GM23338 (cell line): ENCODE data around the gene GPR37. TPM values are rescaled to one million over a fixed set of nuclear protein-coding genes. Genes with fewer than 3 reads are reported as not detected.

Experiments
- ATAC-seq: fragments of 200-7000 bp; cut with Tn5 transposase; 3 replicates; pipeline ENCODE4 v1.9.1; 2020
- DNase-seq: peaks from one replicate; pipeline ENCODE4 v3.0.0-alpha.2; 2015; ENCODE audit warnings: low spot score
- H2AFZ ChIP-seq: fragments of 200-600 bp; sonication (generic); 2 replicates; pipeline ENCODE4 v1.8.0; 2016; ENCODE audit warnings: antibody characterized with exemption, mild to moderate bottlenecking, moderate library complexity
- H3F3A ChIP-seq: fragments of 200-600 bp; sonication (generic); replicated peaks from 2 replicates; pipeline ENCODE4 v1.8.0; 2017; ENCODE audit warnings: antibody characterized with exemption, mixed run types, low read depth
- H3K27ac ChIP-seq: fragments of 200-600 bp; sonication (generic); 2 replicates; pipeline ENCODE4 v1.6.1; 2016; ENCODE audit warnings: low read depth
- H3K27me3 ChIP-seq: fragments of 200-600 bp; sonication (generic); 2 replicates; pipeline ENCODE4 v1.8.0; 2016; ENCODE audit warnings: mild to moderate bottlenecking, mixed run types, moderate library complexity; ENCODE audit not compliant: insufficient read depth
- H3K36me3 ChIP-seq: fragments of 200-600 bp; sonication (generic); 2 replicates; pipeline ENCODE4 v1.8.0; 2016; ENCODE audit warnings: mild to moderate bottlenecking; ENCODE audit not compliant: insufficient read depth
- H3K4me1 ChIP-seq: fragments of 200-600 bp; sonication (generic); 2 replicates; pipeline ENCODE4 v1.8.0; 2016; ENCODE audit warnings: mild to moderate bottlenecking, moderate library complexity; ENCODE audit not compliant: insufficient read depth
- H3K4me2 ChIP-seq: fragments of 200-600 bp; sonication (generic); 2 replicates; pipeline ENCODE4 v1.7.1; 2017; ENCODE audit warnings: mixed run types
- H3K4me3 ChIP-seq: fragments of 200-600 bp; sonication (generic); 2 replicates; pipeline ENCODE4 v1.6.1; 2016; ENCODE audit warnings: mixed run types
- H3K79me2 ChIP-seq: fragments of 200-600 bp; sonication (generic); replicated peaks from 2 replicates; pipeline ENCODE4 v1.8.0; 2017; ENCODE audit warnings: mild to moderate bottlenecking; ENCODE audit not compliant: insufficient read depth
- H3K9me2 ChIP-seq: fragments of 200-600 bp; sonication (generic); 2 replicates; pipeline ENCODE4 v1.8.0; 2017; ENCODE audit not compliant: insufficient read depth
- H4K20me1 ChIP-seq: fragments of 200-600 bp; sonication (generic); replicated peaks from 2 replicates; pipeline ENCODE4 v1.8.0; 2017; ENCODE audit warnings: mild to moderate bottlenecking; ENCODE audit not compliant: insufficient read depth
- H3K27ac Mint-ChIP-seq: 2 replicates; pipeline ENCODE4 v1.8.0; 2020; ENCODE audit warnings: inconsistent platforms, mild to moderate bottlenecking, moderate library complexity, mixed read lengths
- H3K27me3 Mint-ChIP-seq: 3 replicates; pipeline ENCODE4 v1.8.0; 2022; ENCODE audit warnings: low read depth, mild to moderate bottlenecking, moderate library complexity, mixed read lengths, inconsistent platforms; ENCODE audit not compliant: insufficient read depth, poor library complexity
- H3K36me3 Mint-ChIP-seq: 3 replicates; pipeline ENCODE4 v1.8.0; 2021; ENCODE audit warnings: low read depth, mild to moderate bottlenecking, inconsistent platforms, moderate library complexity, mixed read lengths
- H3K4me1 Mint-ChIP-seq: 3 replicates; pipeline ENCODE4 v1.8.0; 2020; ENCODE audit warnings: mild to moderate bottlenecking, inconsistent platforms, mixed read lengths
- H3K4me3 Mint-ChIP-seq: 3 replicates; pipeline ENCODE4 v1.8.0; 2021; ENCODE audit warnings: moderate library complexity, mild to moderate bottlenecking, inconsistent platforms, mixed read lengths
- H3K9me3 Mint-ChIP-seq: 3 replicates; pipeline ENCODE4 v1.8.0; 2020; ENCODE audit warnings: moderate library complexity, mild to moderate bottlenecking, inconsistent platforms, mixed read lengths
- CREB1 ChIP-seq: fragments of 250-450 bp; sonication (Bioruptor Pico); IDR thresholded peaks from 2 replicates; pipeline ENCODE4 v1.5.0; 2020; ENCODE audit warnings: low read depth, mild to moderate bottlenecking, moderate library complexity
- NANOG ChIP-seq: IDR thresholded peaks from 2 replicates; pipeline ENCODE4 v1.6.1; 2016; ENCODE audit warnings: antibody characterized with exemption, borderline replicate concordance
- POLR2AphosphoS5 ChIP-seq: IDR thresholded peaks from 2 replicates; pipeline ENCODE4 v1.6.1; 2016; ENCODE audit warnings: antibody characterized with exemption, low read depth
- REST ChIP-seq: IDR thresholded peaks from one replicate; pipeline ENCODE4 v1.6.1; 2018; ENCODE audit warnings: antibody characterized with exemption; ENCODE audit not compliant: unreplicated experiment
- STAT1 ChIP-seq: IDR thresholded peaks from one replicate; pipeline ENCODE4 v1.6.1; 2016; ENCODE audit warnings: antibody characterized with exemption; ENCODE audit not compliant: unreplicated experiment
- ZNF331 ChIP-seq: fragments of 250-450 bp; sonication (Bioruptor Pico); IDR thresholded peaks from 2 replicates; pipeline ENCODE4 v1.5.0; 2020; ENCODE audit warnings: low read depth, mild to moderate bottlenecking, moderate library complexity
- ZNF462 ChIP-seq: fragments of 250-450 bp; sonication (Bioruptor Pico); IDR thresholded peaks from 2 replicates; pipeline ENCODE4 v1.5.0; 2020; ENCODE audit warnings: mild to moderate bottlenecking, moderate library complexity
- polyA plus RNA-seq: library from polyadenylated mRNA; unstranded; fragments of >200 nt; fragmentation: Nextera tagmentation; extraction: Ambion mirVana; gene quantifications from 2 replicates; pipeline ENCODE4 v1.2.1, GENCODE V29; 2016
- total RNA-seq: library from RNA; depleted of rRNA; stranded (reverse); fragments of >200 nt; shearing (Covaris generic); gene quantifications from 2 replicates; pipeline ENCODE4 v1.2.3, GENCODE V29; 2014
- TF ChIP-seq, protein P1 (sequence below), 2 experiments: fragments of 200-600 bp in 1 of 2; sonication (generic) in 1 of 2; conservative IDR thresholded peaks; 2 replicates each; pipeline versions ENCODE4 v1.5.1 to v1.6.1; 2016 to 2017; ENCODE audit warnings: antibody characterized with exemption in 2 of 2, low read depth in 2 of 2, mild to moderate bottlenecking in 2 of 2, moderate library complexity in 1 of 2

The GPR37 gene
- total and polyA plus RNA-seq, 2 experiments from 2014 or later, result 3.9 to 8.5 TPM

GRCh38 chr7:124752310-124752709 is 13.3 kb downstream of the GPR37 start:
- Histone ChIP-seq H3F3A (no peaks in the 10 kb centered on the region), H3K4me3 (no peak overlapping the region), H3K4me2 (no peak overlapping the region), H3K27me3 (no peaks in the 10 kb centered on the region), H4K20me1 (no peaks in the 10 kb centered on the region), H3K9me2 (no peaks in the 10 kb centered on the region), H3K4me1 (peaks cover 22% of the 10 kb centered on the region), H3K79me2 (no peaks in the 10 kb centered on the region), H3K27ac (no peak overlapping the region), H3K36me3 (no peaks in the 10 kb centered on the region), H2AFZ (no peak overlapping the region)
- ATAC-seq, result no peak
- H3K4me3 Mint-ChIP-seq, result no peak overlapping the region
- DNase-seq, result no peak
- no peaks in the 10 kb centered on the region for H3K36me3 Mint-ChIP-seq
- no peak overlapping the region for H3K27ac Mint-ChIP-seq
- no peaks in the 10 kb centered on the region for H3K27me3 Mint-ChIP-seq
- peaks cover 16% of the 10 kb centered on the region for H3K4me1 Mint-ChIP-seq
- no peak for TF ChIP-seq NANOG
- TF ChIP-seq, protein P1, sequence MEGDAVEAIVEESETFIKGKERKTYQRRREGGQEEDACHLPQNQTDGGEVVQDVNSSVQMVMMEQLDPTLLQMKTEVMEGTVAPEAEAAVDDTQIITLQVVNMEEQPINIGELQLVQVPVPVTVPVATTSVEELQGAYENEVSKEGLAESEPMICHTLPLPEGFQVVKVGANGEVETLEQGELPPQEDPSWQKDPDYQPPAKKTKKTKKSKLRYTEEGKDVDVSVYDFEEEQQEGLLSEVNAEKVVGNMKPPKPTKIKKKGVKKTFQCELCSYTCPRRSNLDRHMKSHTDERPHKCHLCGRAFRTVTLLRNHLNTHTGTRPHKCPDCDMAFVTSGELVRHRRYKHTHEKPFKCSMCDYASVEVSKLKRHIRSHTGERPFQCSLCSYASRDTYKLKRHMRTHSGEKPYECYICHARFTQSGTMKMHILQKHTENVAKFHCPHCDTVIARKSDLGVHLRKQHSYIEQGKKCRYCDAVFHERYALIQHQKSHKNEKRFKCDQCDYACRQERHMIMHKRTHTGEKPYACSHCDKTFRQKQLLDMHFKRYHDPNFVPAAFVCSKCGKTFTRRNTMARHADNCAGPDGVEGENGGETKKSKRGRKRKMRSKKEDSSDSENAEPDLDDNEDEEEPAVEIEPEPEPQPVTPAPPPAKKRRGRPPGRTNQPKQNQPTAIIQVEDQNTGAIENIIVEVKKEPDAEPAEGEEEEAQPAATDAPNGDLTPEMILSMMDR (conservative IDR thresholded peaks at IDR 0.05; ENCODE audit: low read depth in 2 of 2), result no peak
- H3K9me3 Mint-ChIP-seq, result no peaks in the 10 kb centered on the region

DNA sequence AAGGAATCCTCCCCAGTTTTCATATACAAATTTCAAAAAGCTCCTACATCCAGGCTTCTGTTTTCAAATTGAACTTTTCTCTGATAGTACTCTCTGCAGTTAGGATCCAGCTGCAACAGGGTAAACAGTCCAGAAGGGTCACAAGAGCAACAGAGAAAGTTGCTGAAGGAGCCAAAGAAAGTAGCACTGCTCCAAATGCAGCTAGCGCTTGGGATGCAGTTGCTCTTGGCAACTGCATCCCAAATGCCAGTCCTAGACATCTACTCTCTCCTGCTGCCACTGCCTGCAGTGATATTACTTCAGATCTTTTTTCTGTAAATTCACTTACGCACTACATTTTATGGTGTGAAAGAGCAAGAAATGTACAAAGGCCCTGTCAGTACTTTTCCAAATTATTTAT is 14.6 kb downstream of the GPR37 start:
- H3K36me3 Mint-ChIP-seq, result no peaks in the 10 kb centered on the region
- H3K4me2 ChIP-seq, result no peak overlapping the region
- TF ChIP-seq POLR2AphosphoS5, result no peak
- TF ChIP-seq ZNF331 (CRISPR knock-in tag), result no peak
- no peak for TF ChIP-seq NANOG
- TF ChIP-seq CREB1, result no peak
- TF ChIP-seq REST, result no peak
- TF ChIP-seq, protein P1 (conservative IDR thresholded peaks at IDR 0.05; ENCODE audit: low read depth in 2 of 2), result no peak
- TF ChIP-seq STAT1, result no peak
- no peak for TF ChIP-seq ZNF462 (CRISPR knock-in tag)

More for the DNA sequence above, 14.6 kb downstream of the GPR37 start:
- no peaks in the 10 kb centered on the region for H3K27me3 ChIP-seq
- H3K36me3 ChIP-seq, result no peaks in the 10 kb centered on the region
- H3K4me3 ChIP-seq, result no peak overlapping the region
- DNase-seq (no peak), ATAC-seq (no peak)
- no peaks in the 10 kb centered on the region for H3F3A ChIP-seq
- H4K20me1 ChIP-seq, result no peaks in the 10 kb centered on the region
- Mint-ChIP-seq H3K27ac (no peak overlapping the region), H3K9me3 (no peaks in the 10 kb centered on the region), H3K4me1 (peaks cover 16% of the 10 kb centered on the region), H3K27me3 (no peaks in the 10 kb centered on the region), H3K4me3 (no peak overlapping the region)
- peaks cover 22% of the 10 kb centered on the region for H3K4me1 ChIP-seq
- no peak overlapping the region for H3K27ac ChIP-seq
- no peaks in the 10 kb centered on the region for H3K79me2 ChIP-seq
- H2AFZ ChIP-seq, result no peak overlapping the region
- no peaks in the 10 kb centered on the region for H3K9me2 ChIP-seq
